Activated T-helper 1 cell treated with anti-CD3 and anti-CD28 coated beads, Interleukin-2, amount 50 U/mL, for 16 hours (primary cell): ENCODE measurements around the gene DUSP16.
"Not testable (repeated sequence)": the region's sequence is repeated elsewhere in the genome, so short reads cannot be mapped to it uniquely, and the experiment has no call there.

Experiments used
- DNase-seq, 2 donors: peaks; one replicate each; pipeline ENCODE4 v3.0.0-alpha.2; 2020; ENCODE audit warnings: low read depth in 1 of 2, low spot score in 1 of 2

DUSP16 gene

GRCh38 chr12:12521888-12522287 lies 40.8 kb downstream of the DUSP16 start:
- no peak for DNase-seq

- DNase-seq, result no peak
Observed at GRCh38 chr12:12521044-12521485, 41.6 kb downstream of the DUSP16 start.

- DNase-seq, result no peak
Observed at GRCh38 chr12:12520273-12520672, 42.4 kb downstream of the DUSP16 start.

GRCh38 chr12:12519354-12519998 lies 43.2 kb downstream of the DUSP16 start:
- no peak for DNase-seq

- no peak for DNase-seq
Observed at GRCh38 chr12:12518919-12519318, 43.7 kb downstream of the DUSP16 start.

- no peak for DNase-seq
Observed at GRCh38 chr12:12518464-12518845, 44.2 kb downstream of the DUSP16 start.

- DNase-seq, result no peak
Observed at GRCh38 chr12:12513416-12514006, 49.2 kb downstream of the DUSP16 start.

- DNase-seq, result no peak
Observed at GRCh38 chr12:12511895-12512711, 50.6 kb downstream of the DUSP16 start.

GRCh38 chr12:12511021-12511783 lies 51.5 kb downstream of the DUSP16 start:
- no peak for DNase-seq

GRCh38 chr12:12510551-12510950 lies 52.1 kb downstream of the DUSP16 start:
- no peak for DNase-seq

GRCh38 chr12:12510141-12510540 lies 52.5 kb downstream of the DUSP16 start:
- DNase-seq, result no peak

GRCh38 chr12:12508612-12509011 lies 54.1 kb downstream of the DUSP16 start:
- DNase-seq, result no peak

- DNase-seq, result no peak
Observed at GRCh38 chr12:12507121-12507520, 55.5 kb downstream of the DUSP16 start.

GRCh38 chr12:12506496-12506890 lies 56.2 kb downstream of the DUSP16 start:
- no peak for DNase-seq

GRCh38 chr12:12505544-12506495 lies 56.8 kb downstream of the DUSP16 start:
- DNase-seq, result no peak

GRCh38 chr12:12503384-12504078 lies 59.1 kb downstream of the DUSP16 start:
- DNase-seq, result no peak

- no peak for DNase-seq
Observed at GRCh38 chr12:12502815-12503151, 59.9 kb downstream of the DUSP16 start.

- not testable (repeated sequence) for DNase-seq
Observed at GRCh38 chr12:12502130-12502814, 60.4 kb downstream of the DUSP16 start.

GRCh38 chr12:12501121-12501520 lies 61.5 kb downstream of the DUSP16 start:
- no peak for DNase-seq
